Stimulated activated CD8-positive, alpha-beta memory T cell treated with anti-CD3 and anti-CD28 coated beads, Interleukin-12 subunit alpha, Interleukin-12 subunit beta, amount 100 ng/mL, for 24 hours (primary cell): ENCODE data around the gene NCSTN.

ENCODE experiments used
- DNase-seq: peaks from one replicate; pipeline ENCODE4 v3.0.0-alpha.2; 2020; ENCODE audit errors: extremely low read depth

Gene NCSTN

DNA sequence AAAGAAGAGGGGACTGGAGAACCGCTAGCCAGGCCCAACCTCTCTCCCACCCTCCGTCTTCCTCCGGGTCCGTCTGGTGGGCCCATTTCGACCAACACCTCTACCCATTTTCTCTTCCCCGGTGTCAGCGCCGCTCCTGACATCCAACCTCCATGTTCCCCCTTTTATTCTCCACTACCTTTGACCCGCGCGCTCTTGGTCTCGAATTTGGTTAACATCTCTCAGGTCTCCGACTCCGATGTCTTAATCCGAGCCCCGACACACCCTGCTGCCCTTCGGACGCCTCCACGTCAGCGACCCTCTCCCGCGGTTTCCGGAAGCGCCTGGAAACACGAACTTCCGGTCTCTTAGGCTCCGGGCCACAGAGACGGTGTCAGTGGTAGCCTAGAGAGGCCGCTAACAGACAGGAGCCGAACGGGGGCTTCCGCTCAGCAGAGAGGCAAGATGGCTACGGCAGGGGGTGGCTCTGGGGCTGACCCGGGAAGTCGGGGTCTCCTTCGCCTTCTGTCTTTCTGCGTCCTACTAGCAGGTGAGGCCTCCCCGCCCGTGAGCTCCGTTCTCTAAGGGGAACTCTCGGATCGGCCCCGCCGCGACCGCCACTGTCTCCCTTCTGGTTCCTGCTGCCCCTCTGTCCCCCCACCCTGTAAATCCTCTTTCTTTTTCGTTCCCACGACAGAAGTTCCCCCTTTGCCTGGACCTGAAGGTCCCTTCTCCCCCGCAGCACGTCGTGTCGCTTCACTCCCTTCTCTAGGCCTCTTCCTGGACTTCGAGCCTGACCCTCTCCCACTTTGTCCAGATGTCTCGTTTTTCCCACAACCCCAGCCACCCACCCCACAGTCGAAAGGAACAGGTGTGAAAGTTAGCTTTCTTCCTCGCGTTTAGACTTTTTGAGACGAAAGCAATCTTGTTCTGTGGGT is at the start of gene NCSTN, which contains the start of gene COPA:
TSS of gene NCSTN (plus strand) at position 431 of the 917 bp plus-strand sequence. CDS start at position 445, 14 bp downstream.
TSS of gene COPA (minus strand) at position 298 of the 917 bp plus-strand sequence. CDS start at position 218, 80 bp downstream.
- DNase-seq: peak; percentile 78

DNA sequence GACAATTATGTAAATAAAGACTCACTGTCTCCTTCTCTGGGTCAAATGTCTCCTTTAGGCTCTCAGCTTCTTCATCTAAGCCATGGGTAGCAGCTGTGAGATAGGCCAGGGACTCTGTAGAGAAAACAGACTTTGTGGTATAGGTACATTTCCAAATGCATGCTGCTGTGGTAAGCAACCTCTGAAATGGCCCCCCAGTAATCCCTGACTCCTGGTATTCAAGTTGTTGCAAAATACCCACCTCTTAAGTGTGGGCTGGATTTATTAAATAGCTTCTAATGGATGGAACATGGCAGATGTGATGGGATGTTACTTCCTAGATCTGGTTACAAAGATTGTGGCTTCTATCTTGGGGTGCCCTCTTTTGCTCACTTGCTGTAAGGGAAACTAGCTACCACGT is 47.1 kb upstream of the NCSTN start:
- no peak for DNase-seq

DNA sequence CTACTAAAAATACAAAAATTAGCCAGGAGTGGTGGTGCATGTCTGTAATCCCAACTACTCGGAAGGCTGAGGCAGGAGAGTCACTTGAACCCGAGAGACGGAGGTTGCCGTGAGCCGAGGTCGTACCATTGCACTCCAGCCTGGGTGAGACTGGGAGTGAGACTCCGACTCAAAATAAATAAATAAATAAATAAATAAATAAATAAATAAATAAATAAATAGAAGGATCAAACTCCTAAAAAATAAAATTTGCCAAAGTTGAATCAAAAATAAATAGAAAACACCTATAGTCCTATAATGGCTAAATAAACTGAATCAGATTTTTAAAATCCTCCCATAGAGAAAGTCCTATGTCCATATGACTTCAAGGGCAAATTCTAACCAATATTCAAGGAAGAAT is 43.0 kb upstream of the NCSTN start:
- no peak for DNase-seq

DNA sequence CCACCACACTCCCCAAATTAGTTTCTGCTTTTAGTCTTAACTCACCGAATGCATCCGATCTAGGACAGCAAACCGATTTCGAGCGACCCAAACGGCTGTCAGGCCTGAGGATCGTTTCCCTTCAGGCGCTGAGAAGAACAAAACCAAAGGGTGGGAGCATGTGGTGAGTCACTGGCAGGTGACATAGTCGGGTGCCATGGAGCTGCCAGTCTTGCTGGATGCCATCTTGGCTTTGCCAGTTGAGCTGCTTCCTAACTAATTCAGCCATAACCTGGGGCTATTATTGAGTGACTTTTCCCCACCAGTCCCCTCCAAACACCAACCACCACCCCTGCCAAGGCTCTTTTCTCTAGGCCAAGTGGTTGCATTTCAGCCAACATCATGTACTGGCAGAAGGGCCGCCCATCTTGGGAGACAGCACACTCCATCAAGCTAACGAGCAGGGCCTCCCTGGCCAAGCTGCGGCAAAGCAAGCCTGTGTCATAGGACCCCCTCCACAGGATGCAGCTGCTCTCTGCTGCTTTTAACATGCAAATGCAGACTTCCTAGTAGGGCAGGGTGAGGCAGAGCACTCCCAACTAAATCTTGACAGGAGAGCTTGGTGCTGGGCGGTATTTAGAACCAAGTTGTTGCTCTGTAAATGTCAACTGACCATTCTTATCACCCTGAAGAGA is 35.9 kb upstream of the NCSTN start:
- DNase-seq: no peak

DNA sequence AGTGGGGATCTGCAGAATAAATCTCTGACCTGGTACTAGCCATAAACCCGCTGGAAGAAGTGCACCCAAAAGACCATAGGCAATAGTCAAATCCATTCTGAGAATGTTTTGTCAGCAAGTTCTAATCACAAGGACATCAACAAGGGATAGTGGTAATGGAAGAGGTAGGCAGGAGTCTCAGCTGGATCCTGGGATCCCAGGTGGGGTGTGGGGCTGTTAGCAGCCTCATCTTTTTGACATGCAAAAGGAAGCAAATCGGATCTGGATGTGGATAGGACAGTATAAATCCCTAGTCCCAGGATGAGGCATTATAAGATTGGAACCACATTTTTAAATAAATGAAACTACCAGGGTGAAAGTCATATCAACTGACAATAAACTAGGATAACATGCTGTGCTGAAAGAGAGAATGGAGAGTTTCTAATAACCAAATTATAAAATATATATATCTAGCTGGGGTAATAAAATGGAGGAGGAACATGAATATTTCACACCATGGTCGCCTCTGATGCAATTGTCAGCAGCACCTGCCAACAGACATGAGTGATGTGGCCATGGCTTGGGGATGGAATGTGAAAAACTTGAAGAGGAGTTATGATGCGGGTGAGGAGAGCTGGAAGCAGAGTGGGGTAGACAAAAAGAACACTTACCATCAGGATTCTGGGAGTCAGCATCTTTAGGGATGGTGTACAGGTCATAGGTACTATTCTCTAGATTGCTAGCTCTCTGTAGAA is 34.6 kb upstream of the NCSTN start:
- no peak for DNase-seq

DNA sequence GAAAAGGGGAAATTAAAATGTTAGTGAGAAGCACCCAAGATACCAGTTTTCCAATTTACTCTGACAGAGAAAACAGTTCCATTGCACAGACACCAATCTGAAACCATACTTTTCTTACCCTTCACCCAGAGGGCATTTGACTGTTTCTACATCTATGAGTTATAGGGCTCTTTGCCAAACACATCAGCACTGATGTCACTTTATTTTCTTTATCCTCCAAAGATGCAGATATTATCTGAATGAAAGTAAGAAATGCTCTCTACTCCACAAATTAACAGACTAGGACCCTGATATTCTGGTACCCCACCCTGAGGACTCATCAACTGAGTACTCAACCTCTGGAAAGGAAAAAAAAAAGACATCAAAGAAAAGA is 34.0 kb upstream of the NCSTN start:
- DNase-seq: no peak

DNA sequence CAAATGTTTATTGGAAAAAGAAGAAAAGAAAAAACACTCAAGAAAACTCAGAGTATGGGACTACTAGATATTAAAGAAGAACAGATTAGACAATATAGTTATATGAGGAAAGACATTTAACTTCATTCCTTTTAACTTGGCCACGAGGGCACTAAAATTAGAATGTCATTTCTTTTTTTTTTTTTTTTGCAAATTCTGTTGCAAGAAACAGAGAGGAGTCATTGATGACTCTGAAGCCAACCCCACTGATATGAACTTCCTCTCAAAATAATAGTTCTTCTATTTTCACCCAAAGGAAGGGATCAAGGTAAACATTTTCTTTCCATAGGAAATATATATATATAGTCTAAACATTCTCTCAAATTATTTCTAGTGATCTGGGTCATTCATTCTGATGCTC is 33.6 kb upstream of the NCSTN start:
- no peak for DNase-seq

DNA sequence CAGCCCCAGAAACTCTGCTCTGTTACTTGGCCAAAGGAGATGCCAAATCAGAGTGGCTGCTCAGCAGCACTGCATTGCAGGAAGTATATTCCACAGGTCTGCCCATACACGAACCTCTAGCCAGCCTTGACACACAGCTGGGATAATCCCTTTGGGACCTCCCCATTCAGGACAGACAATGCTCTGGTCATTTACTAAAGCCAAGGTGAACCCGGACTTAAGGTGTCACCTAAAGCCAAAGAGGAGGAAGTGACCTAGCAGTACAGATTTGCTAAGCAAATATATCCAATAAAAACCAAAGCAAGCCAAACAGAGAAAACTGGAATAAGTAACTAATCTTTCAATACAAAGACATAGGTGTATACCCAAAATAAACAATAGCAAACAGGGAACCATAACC is 27.8 kb upstream of the NCSTN start:
- no peak for DNase-seq

DNA sequence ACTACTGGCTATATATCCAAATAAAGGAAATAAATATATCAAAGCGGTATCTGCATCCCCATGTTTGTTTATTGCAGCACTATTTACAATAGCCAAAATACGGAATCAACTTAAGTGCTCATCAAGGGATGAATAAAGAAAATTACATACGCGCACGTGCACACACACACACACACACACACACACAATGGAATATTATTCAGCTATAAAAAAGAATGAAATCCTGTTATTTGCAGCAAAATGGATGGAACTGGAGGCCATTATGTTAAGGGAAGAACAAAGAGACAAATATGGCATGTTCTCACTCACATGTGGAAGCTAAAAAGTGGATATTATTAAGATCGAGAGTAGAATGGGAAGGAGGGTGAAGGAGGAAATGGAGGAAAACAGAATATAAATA is 20.4 kb upstream of the NCSTN start:
- no peak for DNase-seq

DNA sequence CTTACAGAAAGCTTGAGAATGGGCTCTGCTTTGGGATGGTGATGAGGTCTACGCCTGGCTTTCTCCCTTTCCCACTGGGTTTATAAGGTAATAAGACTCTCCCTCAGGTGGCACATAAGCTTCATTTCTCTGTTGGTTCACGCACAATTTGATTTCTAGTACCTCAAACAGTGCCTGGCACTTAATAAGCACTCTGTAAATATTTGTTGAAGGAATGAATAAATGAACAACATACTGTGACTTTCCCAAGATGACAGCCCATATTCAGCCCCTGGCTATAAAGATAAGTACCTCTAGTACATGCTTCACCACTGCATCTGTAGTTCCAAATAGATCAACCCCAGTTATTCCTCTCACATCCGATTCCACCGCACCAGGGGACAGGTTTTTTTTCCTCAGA is 17.9 kb upstream of the NCSTN start:
- no peak for DNase-seq

DNA sequence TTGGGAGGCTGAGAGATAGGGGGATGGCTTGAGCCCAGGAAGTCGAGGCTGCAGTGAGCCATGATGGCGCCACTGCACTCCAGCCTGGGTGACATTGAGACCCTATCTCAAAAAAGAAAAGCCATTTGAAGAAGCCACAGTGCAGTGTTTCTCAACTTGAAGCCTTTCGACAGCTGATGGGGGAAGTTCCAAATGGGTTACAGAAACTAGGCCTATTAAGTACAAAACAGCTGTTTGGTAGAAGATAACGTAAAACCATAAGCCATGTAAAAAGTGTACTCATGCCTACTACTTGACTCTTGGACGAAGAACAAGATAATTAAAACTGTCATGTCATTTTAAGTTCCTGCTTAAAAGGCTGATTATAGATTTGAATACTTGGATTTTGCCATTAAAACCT is 16.8 kb upstream of the NCSTN start:
- no peak for DNase-seq

DNA sequence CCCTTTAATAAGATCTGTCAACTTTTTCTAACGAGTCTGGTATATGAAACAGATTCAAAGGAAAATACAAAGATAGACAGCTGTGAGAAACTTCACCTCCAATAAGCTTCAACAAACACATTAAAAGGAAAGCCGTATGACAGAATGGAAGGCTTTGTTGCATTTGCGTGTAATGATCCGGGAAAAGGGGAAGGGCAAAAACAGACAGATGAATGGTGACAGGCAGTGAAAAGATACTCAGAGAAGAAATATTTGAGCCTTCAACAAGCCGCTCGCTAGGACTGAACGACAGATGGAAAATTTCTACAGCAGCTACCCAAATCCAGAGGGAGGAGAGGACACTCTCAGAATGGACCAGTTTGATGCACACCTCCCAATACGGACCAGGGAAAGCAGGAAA is 15.0 kb upstream of the NCSTN start:
- DNase-seq: no peak

DNA sequence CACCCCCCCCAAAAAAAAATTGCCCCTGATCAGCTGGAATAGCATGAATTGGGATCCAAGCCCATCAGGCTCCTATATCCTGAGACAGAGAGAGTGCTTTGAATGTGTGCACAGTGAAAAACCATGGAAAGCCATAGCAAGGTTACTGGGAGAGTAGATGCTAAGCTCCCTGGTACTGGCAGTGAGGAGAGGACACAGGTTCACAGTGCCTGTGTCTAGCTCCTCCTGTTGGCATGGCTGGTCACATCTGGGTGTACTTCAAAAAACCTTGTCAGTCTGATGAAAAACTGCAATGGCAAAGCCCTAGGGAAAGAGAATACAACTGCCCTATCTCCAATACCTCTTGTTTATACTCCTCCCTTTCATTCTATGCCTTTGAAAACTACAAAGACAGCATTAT is 13.1 kb upstream of the NCSTN start:
- no peak for DNase-seq

DNA sequence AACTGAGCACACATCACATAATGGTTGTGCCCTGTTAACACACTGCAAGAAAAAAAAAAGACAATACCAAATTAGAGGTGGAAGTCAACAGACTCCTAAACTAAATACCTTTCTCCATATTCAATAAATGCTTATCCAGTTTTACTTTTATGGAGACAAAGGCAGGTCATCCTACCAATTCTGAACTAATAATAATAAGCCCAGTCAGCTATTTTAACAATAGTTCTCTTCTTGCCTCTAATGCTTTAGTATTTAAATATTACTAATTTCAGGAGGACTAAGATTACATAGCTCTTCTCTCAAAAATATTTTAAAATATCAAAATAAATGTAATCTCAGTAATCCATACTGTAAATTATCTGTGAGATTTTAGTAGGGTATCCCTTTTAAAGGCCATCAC is 10.7 kb upstream of the NCSTN start:
- no peak for DNase-seq

DNA sequence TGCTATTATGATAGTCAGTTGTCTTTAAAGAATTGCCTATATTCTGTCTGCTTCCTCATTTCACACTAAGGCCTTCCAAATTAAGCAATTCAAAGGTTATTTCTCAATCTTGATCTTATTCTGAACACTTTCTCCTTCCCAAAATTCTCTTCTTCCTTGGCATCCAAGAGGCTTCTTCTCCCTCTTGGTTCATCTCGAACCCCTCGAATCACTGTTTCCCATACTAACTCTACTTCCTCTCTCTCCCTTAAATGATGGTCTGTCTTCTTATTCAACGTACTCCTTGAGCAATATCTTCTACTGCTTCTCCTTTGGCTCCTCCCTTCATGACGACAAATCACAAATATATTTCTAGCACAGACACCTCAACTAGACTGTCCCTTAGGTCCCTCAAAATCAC is 4.6 kb upstream of the NCSTN start:
- no peak for DNase-seq

DNA sequence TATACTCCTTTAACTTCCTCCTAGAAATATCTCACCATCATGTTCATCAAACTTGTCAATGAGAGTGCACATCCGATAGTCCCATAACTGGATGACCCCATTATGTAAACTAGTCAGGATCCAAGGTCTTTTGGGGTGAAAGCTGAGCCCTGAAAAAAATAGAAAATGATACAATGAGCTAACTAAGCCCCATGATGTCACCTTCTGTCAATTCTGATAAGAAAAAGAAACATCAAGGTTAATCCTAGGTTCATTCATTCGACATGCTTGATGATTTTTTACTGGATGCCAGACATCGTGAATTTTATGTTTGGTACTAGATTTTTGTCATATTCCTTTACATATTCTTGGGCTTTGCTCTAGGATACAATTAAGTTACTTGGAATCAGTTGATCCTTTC is 3.0 kb upstream of the NCSTN start:
- no peak for DNase-seq

DNA sequence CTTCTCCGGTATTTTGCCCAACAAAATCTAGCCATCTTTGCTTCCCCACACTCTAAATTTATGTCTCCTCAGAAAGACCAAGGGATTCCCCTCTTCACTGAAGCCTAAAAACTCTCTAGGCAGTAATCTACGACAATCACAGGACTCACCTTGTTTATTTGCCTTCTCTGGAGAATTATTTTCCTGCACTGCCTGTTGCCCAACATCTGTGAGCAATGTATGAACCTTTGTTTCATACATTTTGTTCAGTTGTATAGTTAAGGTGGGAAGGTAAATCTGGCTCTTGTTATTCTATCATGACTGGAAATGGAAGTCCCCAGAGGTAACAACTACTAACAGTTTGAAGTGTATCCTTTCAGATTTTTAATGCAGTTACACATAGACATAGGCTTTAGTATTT is 2.3 kb upstream of the NCSTN start:
- DNase-seq: no peak

DNA sequence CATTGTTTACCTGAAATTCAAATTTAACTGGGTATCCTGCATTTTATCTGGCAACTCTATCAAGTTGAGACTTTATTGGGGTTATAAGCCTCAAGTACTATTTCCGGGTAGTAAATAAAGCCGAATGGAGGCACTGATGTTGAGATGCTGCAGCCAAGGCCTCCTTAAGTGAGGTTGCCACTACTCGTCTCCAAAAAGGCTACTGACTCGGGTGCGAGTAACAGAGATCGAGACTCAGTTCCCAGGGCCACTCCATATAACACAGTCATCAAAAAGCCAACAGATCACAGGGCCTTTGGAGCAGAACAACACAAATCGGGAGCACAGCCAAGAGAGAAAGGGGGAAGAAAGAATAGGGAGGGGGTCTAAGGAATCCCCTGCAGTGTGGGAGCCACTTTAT is 657 bp upstream of the NCSTN start:
- DNase-seq: no peak

DNA sequence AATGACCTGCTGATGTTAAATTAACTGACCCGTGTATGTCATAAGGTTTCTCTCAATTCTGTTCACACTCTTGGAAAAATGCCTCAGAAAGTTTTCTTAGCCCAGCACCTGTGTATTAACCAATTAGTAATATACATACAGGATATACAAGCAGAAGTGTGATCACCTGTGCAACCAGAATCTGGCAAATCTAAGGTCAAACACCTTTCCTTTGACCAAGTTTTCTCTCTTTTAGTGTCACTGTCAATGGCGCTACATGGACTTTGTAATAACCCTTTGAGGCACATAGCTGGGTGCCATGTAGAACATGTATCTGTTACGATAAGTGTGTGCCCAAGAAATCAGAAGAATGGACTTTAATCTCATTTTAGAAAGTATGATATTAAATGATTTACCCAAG is 1.1 kb downstream of the NCSTN start:
- no peak for DNase-seq

DNA sequence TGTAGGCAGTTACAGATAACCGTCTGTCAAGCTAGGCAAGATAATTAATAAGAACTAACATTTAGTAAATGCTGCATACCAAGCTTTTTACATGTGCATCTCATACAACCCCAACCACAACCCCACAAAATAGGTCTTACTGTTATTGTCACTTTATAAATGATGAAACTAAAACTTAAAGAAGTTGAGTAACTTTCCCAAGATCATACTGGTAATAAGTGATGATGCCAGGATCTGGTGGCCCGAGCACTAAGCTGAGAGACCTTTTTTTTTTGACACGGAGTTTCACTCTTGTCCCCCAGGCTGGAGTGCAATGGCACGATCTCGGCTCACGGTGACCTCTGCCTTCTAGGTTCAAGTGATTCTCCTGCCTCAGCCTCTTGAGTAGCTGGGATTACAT is 1.8 kb downstream of the NCSTN start:
- DNase-seq: no peak

DNA sequence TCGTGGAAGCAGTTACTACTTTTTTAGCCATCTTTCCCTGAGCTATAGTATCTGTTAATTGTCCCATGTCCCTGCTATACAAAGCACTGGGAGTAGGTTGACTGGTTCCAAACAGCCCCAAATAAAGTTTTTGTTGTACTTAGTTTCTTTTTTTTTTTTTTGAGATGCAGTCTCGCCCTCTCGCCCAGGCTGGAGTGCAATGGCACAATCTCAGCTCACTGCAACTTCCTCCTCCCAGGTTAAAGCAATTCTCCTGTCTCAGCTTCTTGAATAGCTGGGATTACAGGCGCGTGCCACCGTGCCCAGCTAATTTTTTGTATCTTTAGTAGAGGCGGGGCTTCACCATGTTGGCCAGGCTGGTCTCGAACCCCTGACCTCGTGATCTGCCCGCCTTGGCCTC is 3.3 kb downstream of the NCSTN start:
- DNase-seq: no peak

DNA sequence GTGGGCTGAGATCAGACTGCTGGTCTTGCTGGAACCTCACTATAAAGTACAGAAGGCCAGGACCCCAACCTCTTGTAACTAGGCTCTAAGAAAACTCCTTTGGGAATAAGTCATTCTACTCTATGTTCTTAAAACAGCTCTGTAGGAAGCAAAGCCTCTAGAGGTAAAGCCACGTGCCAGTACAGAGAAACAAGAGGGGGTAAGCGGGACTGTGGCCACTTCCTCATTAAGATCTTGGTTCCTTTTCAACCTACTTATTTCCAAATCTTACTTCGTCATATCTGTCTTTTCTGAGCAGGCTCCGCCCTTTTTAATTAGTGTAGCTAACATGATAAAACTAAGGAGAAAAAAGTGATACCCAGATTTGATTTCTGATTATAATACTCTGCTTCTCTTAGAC is 3.8 kb downstream of the NCSTN start:
- no peak for DNase-seq

DNA sequence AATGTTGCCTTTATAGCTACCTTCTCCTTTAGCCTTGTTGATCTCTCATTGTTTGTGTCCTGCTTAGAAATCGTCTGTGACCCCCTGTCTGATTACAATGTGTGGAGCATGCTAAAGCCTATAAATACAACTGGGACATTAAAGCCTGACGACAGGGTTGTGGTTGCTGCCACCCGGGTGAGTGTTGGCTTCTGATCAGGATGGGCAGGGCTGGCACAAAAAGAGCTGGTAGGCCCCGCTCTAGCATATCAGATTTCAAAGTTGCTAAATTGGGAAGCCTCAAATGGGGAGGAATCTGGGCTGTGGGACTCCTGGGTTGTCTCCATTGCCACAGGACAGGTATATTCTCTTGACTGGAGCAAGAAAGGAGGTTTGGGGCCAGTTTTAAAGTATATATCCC is 8.4 kb downstream of the NCSTN start:
- no peak for DNase-seq
